OCI-LY3 (cell line): Measurements from ENCODE around the gene ATP2B1.

Experiments used
- CTCF ChIP-seq: fragments of 200-600, 300-600 bp; sonication (generic); IDR thresholded peaks from 2 replicates; pipeline ENCODE4 v1.5.1; 2014; ENCODE audit warnings: antibody characterized with exemption, low read length, low read depth
- EZH2phosphoT487 ChIP-seq: fragments of 200-600 bp; shearing (Covaris generic); IDR thresholded peaks from 2 replicates; pipeline ENCODE4 v1.6.1; 2018; ENCODE audit warnings: antibody characterized with exemption, mixed run types, low read depth

DNA sequence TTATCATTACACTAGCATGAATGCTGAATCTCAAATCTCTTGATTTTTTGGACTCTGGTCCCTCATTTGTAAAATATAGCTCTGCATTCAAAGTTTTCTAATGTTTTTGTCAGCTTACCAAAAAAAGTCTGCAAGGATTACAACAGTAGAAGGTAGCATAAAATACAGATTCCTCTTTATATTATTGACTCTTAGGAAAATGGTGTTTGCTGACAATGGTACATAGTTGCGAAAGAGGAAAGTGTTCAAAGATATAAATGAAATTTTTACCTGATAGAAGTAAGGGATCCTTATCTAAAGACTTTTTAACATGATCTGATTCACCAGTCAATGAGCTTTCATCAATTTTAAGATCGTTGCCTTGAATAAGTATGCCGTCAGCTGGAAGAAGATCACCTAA is 74.1 kb downstream of the ATP2B1 start:
- TF ChIP-seq CTCF (no peak), EZH2phosphoT487 (no peak)
